Breast epithelium (tissue), 4 donors: ENCODE results near the gene CASS4. TPM values are rescaled to one million over a fixed set of nuclear protein-coding genes. Genes with fewer than 3 reads are reported as not detected.

ENCODE experiments used
- DNase-seq, 2 donors: peaks; one replicate each; pipeline ENCODE4 v3.0.0-alpha.2; 2019; ENCODE audit warnings: low spot score in 2 of 2
- H3K27ac ChIP-seq, 2 donors: fragments of 200-600 bp; sonication (generic) in 1 of 2; one replicate each; pipeline ENCODE4 v1.5.1; 2016 to 2019; ENCODE audit warnings: mild to moderate bottlenecking in 1 of 2
- H3K27me3 ChIP-seq, 2 donors: fragments of 200-600 bp; sonication (generic) in 1 of 2; one replicate each; pipeline versions ENCODE4 v1.5.1 to v1.6.0; 2017 to 2019; ENCODE audit warnings: control low read depth in 1 of 2, mild to moderate bottlenecking in 1 of 2
- H3K36me3 ChIP-seq: fragments of 200-600 bp; one replicate; pipeline ENCODE4 v1.5.1; 2019
- H3K4me1 ChIP-seq, 2 donors: fragments of 200-600 bp; sonication (generic); one replicate each; pipeline ENCODE4 v1.5.1; 2016 to 2019; ENCODE audit warnings: control low read depth in 1 of 2
- H3K4me3 ChIP-seq, 3 donors: fragments of 200-600 bp; sonication (generic); 1 replicate in 2 of 3; 2 replicates in 1 of 3; pipeline ENCODE4 v1.5.1; 2016 to 2019; ENCODE audit warnings: mild to moderate bottlenecking in 3 of 3, moderate library complexity in 2 of 3
- H3K9me3 ChIP-seq, 2 donors: fragments of 200-600 bp; sonication (generic) in 1 of 2; one replicate each; pipeline ENCODE4 v1.5.1; 2016 to 2019; ENCODE audit warnings: control low read depth in 1 of 2
- POLR2A ChIP-seq: fragments of 450-650 bp; IDR thresholded peaks from one replicate; pipeline ENCODE4 v1.6.1; 2016; ENCODE audit warnings: antibody characterized with exemption, mild to moderate bottlenecking, moderate library complexity
- POLR2AphosphoS5 ChIP-seq, 3 donors: sonication (generic); formaldehyde crosslinking; IDR thresholded peaks; one replicate each; pipeline ENCODE4 v1.6.1; 2017; ENCODE audit warnings: antibody characterized with exemption in 3 of 3
- intact Hi-C: fragments of 100-400 bp; cut with DNase I; formaldehyde crosslinking; loops from one replicate; pipeline ENCODE4 v1.15.1; 2023; ENCODE audit warnings: low total_unique reads
- total RNA-seq, 3 donors: library from RNA; depleted of rRNA; stranded (reverse); fragments of >200 nt; gene quantifications; one replicate each; pipeline ENCODE4 v1.1.0, GENCODE V29; 2016
- TF ChIP-seq, protein P1 (sequence below), 3 donors: fragments of 450-650 bp; IDR thresholded peaks; one replicate each; pipeline ENCODE4 v1.5.1; 2016 to 2017; ENCODE audit warnings: antibody characterized with exemption in 3 of 3, mild to moderate bottlenecking in 3 of 3, moderate library complexity in 3 of 3

The CASS4 gene
- total RNA-seq, 3 donors from 2014 or later, result 1.6 to 3.4 (median 2.2) TPM

DNA sequence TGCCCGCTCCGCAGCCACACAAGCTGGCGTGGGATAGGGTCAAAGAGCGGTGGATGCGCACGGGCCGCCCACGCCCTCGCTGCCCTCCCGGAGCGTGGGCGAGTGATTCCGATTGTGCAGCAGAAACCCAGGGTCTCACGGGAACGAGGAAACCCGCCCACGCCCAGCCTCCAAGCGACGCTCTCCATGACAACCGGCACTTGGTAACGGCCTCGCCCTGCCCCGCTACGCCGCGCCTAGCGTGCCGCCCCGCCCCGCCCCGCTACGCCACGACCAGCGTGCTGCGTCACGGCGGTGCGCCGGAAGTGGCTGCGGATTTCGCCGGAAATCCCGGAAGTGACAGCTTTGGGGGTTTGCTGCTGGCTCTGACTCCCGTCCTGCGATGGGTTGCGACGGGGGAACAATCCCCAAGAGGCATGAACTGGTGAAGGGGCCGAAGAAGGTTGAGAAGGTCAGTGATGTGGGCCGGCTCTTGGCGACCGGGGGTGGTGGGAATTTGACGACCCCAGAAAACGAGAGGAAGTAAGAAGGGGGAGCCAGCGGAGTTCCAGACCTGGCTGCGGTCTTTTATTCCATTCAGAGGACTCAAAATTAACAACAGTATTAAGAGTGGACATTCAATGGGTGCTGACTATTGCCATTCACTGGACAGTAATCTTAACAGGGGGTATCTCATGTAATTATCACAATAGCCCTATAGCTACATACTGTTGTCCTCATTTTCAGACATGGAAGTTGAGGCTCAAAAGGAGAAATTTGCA, 56.4 kb downstream of the CASS4 start, which contains the start of gene RTF2:
Gene RTF2, plus strand, starts transcription at position 312 of the 761 bp plus-strand sequence. Its CDS starts 71 bp downstream, at position 383.
- peak; percentile 87 to 90 for DNase-seq
- intact Hi-C loops, result no loop called here

DNA sequence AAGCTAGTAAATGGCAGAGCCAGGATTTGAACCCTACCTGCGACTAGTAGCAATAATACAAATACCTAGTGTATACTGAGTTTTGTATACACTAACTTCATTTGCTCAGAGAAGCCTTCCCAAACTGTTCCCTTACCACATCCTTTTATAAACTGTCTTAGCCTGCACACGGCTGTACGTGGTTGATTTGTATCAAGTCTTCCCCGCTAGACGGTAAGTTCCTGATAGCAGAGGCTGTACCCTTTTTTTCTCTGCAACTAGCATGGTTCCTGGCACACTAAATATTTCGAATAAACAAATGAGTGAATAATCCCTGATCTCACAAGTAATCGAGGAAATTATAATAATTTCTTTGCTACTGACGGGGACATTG, 57.0 kb downstream of the CASS4 start:
- H3K36me3 ChIP-seq, result no peaks in the 10 kb centered on the region
- intact Hi-C loops, result no loop called here
- H3K27me3 ChIP-seq, result no peaks in the 10 kb centered on the region
- H3K4me3 ChIP-seq, result peak overlapping the region; percentile 69 to 84 (median 74)
- H3K9me3 ChIP-seq, result no peaks in the 10 kb centered on the region
- TF ChIP-seq POLR2A, result no peak
- TF ChIP-seq, protein P1, sequence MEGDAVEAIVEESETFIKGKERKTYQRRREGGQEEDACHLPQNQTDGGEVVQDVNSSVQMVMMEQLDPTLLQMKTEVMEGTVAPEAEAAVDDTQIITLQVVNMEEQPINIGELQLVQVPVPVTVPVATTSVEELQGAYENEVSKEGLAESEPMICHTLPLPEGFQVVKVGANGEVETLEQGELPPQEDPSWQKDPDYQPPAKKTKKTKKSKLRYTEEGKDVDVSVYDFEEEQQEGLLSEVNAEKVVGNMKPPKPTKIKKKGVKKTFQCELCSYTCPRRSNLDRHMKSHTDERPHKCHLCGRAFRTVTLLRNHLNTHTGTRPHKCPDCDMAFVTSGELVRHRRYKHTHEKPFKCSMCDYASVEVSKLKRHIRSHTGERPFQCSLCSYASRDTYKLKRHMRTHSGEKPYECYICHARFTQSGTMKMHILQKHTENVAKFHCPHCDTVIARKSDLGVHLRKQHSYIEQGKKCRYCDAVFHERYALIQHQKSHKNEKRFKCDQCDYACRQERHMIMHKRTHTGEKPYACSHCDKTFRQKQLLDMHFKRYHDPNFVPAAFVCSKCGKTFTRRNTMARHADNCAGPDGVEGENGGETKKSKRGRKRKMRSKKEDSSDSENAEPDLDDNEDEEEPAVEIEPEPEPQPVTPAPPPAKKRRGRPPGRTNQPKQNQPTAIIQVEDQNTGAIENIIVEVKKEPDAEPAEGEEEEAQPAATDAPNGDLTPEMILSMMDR (IDR thresholded peaks at IDR 0.05), result no peak
- TF ChIP-seq POLR2AphosphoS5 (IDR thresholded peaks at IDR 0.05), result no peak
- H3K27ac ChIP-seq, result peak overlapping the region; percentile 88
- DNase-seq, result no peak
- peaks cover 6 to 14% of the 10 kb centered on the region in 2 donors for H3K4me1 ChIP-seq

More for the DNA sequence above, 56.4 kb downstream of the CASS4 start, which contains the start of gene RTF2:
- Histone ChIP-seq H3K4me3 (peak within 1 kb of the TSS; percentile 69 to 84 (median 74)), H3K36me3 (no peaks in the 10 kb centered on the region), H3K27me3 (no peaks in the 10 kb centered on the region), H3K9me3 (no peaks in the 10 kb centered on the region), H3K27ac (peak within 1 kb of the TSS; percentile 88), H3K4me1 (peaks cover 6 to 14% of the 10 kb centered on the region in 2 donors)
- TF ChIP-seq POLR2AphosphoS5 (IDR thresholded peaks at IDR 0.05) (peak; percentile 88 to 98 (median 95)), POLR2A (peak; percentile 43)
- TF ChIP-seq, protein P1 (IDR thresholded peaks at IDR 0.05), result peak in 1 of 3 donors; percentile 11

DNA sequence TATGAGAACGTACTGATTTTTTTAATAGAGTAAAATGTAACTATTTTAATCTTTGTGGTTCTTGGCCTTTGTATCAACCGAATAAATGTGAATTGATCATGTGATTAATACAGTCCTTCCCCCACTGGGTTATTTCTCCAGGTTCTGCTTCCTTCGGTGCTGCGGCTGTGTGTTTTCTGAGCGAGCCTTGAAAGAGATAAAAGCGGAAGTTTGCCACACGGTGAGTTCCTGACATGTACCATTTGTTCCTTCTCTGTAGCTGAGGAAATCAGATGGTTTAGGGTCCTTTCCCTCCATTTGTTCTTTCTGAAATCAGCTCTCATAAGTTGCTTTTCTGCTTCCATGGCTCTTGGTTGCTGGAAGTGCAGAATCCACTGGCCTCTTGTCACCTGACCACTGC, 71.9 kb downstream of the CASS4 start:
- H3K4me1 ChIP-seq, result no peaks in the 10 kb centered on the region
- TF ChIP-seq, protein P1 (IDR thresholded peaks at IDR 0.05), result no peak
- no peak for TF ChIP-seq POLR2A
- no peak for TF ChIP-seq POLR2AphosphoS5 (IDR thresholded peaks at IDR 0.05)
- intact Hi-C loops, result no loop called here
- no peaks in the 10 kb centered on the region for H3K27me3 ChIP-seq
- no peak overlapping the region for H3K4me3 ChIP-seq
- H3K36me3 ChIP-seq, result peaks cover 9% of the 10 kb centered on the region
- no peaks in the 10 kb centered on the region for H3K9me3 ChIP-seq
- no peak for DNase-seq
- no peak overlapping the region for H3K27ac ChIP-seq

DNA sequence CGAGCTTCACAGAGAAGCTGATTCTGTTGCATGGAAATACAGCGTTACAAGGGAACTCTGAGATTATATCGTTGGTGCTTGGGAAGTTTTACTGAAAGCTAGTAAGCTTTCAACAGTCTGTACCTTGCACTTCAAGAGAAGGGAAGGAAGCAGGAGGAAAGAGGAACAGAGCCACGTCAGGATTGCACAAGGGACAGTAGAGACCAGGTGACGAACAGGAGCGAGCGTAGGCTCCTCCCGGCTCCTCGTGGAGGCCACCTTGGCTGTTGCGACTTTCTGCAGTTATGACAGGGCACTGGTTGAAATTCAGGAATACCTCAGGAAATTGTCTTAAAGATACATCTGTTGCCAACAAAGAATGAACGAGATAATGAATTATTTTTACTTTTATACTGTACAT, 75.2 kb downstream of the CASS4 start:
- no peak overlapping the region for H3K4me3 ChIP-seq
- intact Hi-C loops, result no loop called here
- TF ChIP-seq, protein P1 (IDR thresholded peaks at IDR 0.05), result no peak
- TF ChIP-seq POLR2A (no peak), POLR2AphosphoS5 (IDR thresholded peaks at IDR 0.05) (no peak)
- no peak for DNase-seq
- no peaks in the 10 kb centered on the region for H3K9me3 ChIP-seq
- H3K36me3 ChIP-seq, result peaks cover 6% of the 10 kb centered on the region
- no peaks in the 10 kb centered on the region for H3K27me3 ChIP-seq
- H3K4me1 ChIP-seq, result no peaks in the 10 kb centered on the region
- H3K27ac ChIP-seq, result no peak overlapping the region

DNA sequence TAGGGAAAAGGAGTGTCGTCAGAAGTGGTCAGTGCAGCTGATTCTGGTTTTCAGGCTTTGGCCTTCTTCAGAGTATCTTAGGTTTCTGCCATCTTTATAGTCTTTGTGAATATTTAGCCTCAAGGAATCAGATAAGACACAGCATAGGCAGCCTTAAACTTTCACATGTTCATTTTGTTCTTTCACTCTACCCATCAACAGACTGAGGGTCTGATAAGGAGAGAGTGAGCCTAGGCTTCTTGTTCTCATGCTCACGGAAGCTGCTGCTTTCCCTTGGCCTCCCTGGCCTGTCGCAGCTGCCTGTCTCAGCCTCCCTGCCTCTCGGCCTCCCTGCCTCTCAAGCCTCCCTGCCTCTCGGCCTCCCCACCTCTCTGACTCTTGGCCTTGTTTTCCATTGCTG, 76.5 kb downstream of the CASS4 start:
- intact Hi-C loops, result no loop called here
- no peak for DNase-seq
- Histone ChIP-seq H3K4me1 (no peaks in the 10 kb centered on the region), H3K9me3 (no peaks in the 10 kb centered on the region), H3K4me3 (no peak overlapping the region), H3K27me3 (no peaks in the 10 kb centered on the region), H3K27ac (no peak overlapping the region), H3K36me3 (peaks cover 6% of the 10 kb centered on the region)
- TF ChIP-seq POLR2A, result no peak
